HEK293 (cell line): ENCODE data around the gene IDE.

ENCODE experiments used
- GLIS2 ChIP-seq: fragments of 450-650 bp; formaldehyde crosslinking; IDR thresholded peaks from 2 replicates; pipeline ENCODE4 v1.5.1; 2016; ENCODE audit warnings: missing biosample characterization, missing genetic modification characterization
- TRIM28 ChIP-seq: IDR thresholded peaks from 2 replicates; pipeline ENCODE4 v1.6.1; 2011; ENCODE audit warnings: low read length, control low read depth, borderline replicate concordance
- ZBTB17 ChIP-seq: fragments of 450-650 bp; formaldehyde crosslinking; IDR thresholded peaks from 2 replicates; pipeline ENCODE4 v1.5.1; 2016; ENCODE audit warnings: missing biosample characterization, missing genetic modification characterization
- ZBTB7A ChIP-seq: fragments of 450-650 bp; formaldehyde crosslinking; IDR thresholded peaks from 2 replicates; pipeline ENCODE4 v1.5.1; 2016; ENCODE audit warnings: low read depth, missing biosample characterization, missing genetic modification characterization
- ZBTB8A ChIP-seq: fragments of 450-650 bp; formaldehyde crosslinking; IDR thresholded peaks from 2 replicates; pipeline ENCODE4 v1.5.1; 2016; ENCODE audit warnings: missing biosample characterization, missing genetic modification characterization
- ZNF146 ChIP-seq: fragments of 450-650 bp; formaldehyde crosslinking; IDR thresholded peaks from 2 replicates; pipeline ENCODE4 v1.5.1; 2016; ENCODE audit warnings: missing biosample characterization, missing genetic modification characterization
- ZNF239 ChIP-seq: fragments of 450-650 bp; formaldehyde crosslinking; IDR thresholded peaks from 2 replicates; pipeline ENCODE4 v1.5.1; 2016; ENCODE audit warnings: missing biosample characterization, missing genetic modification characterization
- ZNF280D ChIP-seq: fragments of 450-650 bp; formaldehyde crosslinking; IDR thresholded peaks from 2 replicates; pipeline ENCODE4 v1.5.1; 2016; ENCODE audit warnings: missing biosample characterization, missing genetic modification characterization
- ZNF423 ChIP-seq: fragments of 450-650 bp; formaldehyde crosslinking; IDR thresholded peaks from 2 replicates; pipeline ENCODE4 v1.5.1; 2016; ENCODE audit warnings: missing biosample characterization, missing genetic modification characterization
- ZNF433 ChIP-seq: fragments of 450-650 bp; formaldehyde crosslinking; IDR thresholded peaks from 2 replicates; pipeline ENCODE4 v1.5.1; 2016; ENCODE audit warnings: missing biosample characterization, missing genetic modification characterization, low read depth
- ZNF513 ChIP-seq: fragments of 450-650 bp; IDR thresholded peaks from 2 replicates; pipeline ENCODE4 v1.5.1; 2018; ENCODE audit warnings: missing biosample characterization, missing genetic modification characterization
- ZNF626 ChIP-seq: fragments of 450-650 bp; sonication (Bioruptor Pico); formaldehyde crosslinking; IDR thresholded peaks from 2 replicates; pipeline ENCODE4 v1.5.1; 2018; ENCODE audit warnings: missing biosample characterization, missing genetic modification characterization, inconsistent platforms
- ZNF677 ChIP-seq: fragments of 450-650 bp; IDR thresholded peaks from 2 replicates; pipeline ENCODE4 v1.5.0; 2018; ENCODE audit warnings: missing biosample characterization, mild to moderate bottlenecking, missing genetic modification characterization, moderate library complexity
- TF ChIP-seq, protein P1 (sequence below): fragments of 450-650 bp; formaldehyde crosslinking; IDR thresholded peaks from 2 replicates; pipeline ENCODE4 v1.5.1; 2016; ENCODE audit warnings: missing biosample characterization, missing genetic modification characterization

DNA sequence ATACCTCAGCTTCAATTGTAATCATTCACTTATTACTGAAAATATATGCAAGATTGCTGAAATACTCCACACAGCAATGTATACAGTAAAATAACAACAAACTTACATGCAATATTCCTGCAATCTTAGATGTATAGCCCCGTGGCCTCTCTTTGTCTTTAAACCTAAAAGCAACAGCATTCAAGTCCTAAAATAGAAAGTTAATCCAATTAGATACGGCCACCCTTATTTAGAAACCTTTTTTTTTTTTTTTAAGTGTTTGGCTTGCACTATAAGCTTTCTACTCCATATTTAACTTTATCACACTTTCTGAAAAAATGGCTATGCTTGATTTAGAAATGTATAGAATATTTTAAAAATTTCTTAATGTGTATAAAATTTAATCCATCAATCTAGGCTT is 67.6 kb downstream of the IDE start:
- TF ChIP-seq ZNF513 (tag by site-specific recombination) (no peak), ZNF280D (tag by site-specific recombination) (no peak), ZNF677 (no peak), ZNF146 (tag by site-specific recombination) (no peak), ZNF423 (tag by site-specific recombination) (no peak), ZNF626 (no peak), ZNF433 (tag by site-specific recombination) (no peak), ZBTB17 (tag by site-specific recombination) (no peak), ZNF239 (tag by site-specific recombination) (no peak), GLIS2 (tag by site-specific recombination) (no peak), ZBTB7A (tag by site-specific recombination) (no peak), TRIM28 (no peak), ZBTB8A (tag by site-specific recombination) (no peak)
- TF ChIP-seq, protein P1, sequence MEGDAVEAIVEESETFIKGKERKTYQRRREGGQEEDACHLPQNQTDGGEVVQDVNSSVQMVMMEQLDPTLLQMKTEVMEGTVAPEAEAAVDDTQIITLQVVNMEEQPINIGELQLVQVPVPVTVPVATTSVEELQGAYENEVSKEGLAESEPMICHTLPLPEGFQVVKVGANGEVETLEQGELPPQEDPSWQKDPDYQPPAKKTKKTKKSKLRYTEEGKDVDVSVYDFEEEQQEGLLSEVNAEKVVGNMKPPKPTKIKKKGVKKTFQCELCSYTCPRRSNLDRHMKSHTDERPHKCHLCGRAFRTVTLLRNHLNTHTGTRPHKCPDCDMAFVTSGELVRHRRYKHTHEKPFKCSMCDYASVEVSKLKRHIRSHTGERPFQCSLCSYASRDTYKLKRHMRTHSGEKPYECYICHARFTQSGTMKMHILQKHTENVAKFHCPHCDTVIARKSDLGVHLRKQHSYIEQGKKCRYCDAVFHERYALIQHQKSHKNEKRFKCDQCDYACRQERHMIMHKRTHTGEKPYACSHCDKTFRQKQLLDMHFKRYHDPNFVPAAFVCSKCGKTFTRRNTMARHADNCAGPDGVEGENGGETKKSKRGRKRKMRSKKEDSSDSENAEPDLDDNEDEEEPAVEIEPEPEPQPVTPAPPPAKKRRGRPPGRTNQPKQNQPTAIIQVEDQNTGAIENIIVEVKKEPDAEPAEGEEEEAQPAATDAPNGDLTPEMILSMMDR, result no peak
